ENCODE measurements around the gene JUP.

JUP gene

GRCh38 chr17:41803049-41804020 lies 16.8 kb upstream of the JUP start:
- no peaks in the 10 kb centered on the region for H3K9me3 ChIP-seq (ENCODE audit: control insufficient read depth, low read depth, low read length)
- H3K27ac ChIP-seq (ENCODE audit: low read length) = no peak overlapping the region
- H3K9ac ChIP-seq (ENCODE audit: low read length) = no peak overlapping the region
- no peaks in the 10 kb centered on the region for H3K27me3 ChIP-seq (ENCODE audit: control insufficient read depth, insufficient read depth, low read length)
- H3K4me1 ChIP-seq (ENCODE audit: control insufficient read depth, low read depth, low read length) = peaks cover 12% of the 10 kb centered on the region
- no peaks in the 10 kb centered on the region for H3K36me3 ChIP-seq (ENCODE audit: control insufficient read depth, low read depth, low read length)
- H3K4me3 ChIP-seq (ENCODE audit: low read length) = no peak overlapping the region

GRCh38 chr17:41801374-41802271 lies 15.1 kb upstream of the JUP start:
- Histone ChIP-seq H3K27ac (ENCODE audit: low read length) (no peak overlapping the region), H3K4me3 (ENCODE audit: low read length) (peak overlapping the region; percentile 18)

GRCh38 chr17:41800601-41801373 lies 14.3 kb upstream of the JUP start:
- H3K4me3 ChIP-seq (ENCODE audit: low read length) = peak overlapping the region; percentile 18
- H3K27ac ChIP-seq (ENCODE audit: low read length) = no peak overlapping the region

More at GRCh38 chr17:41801374-41802271, 15.1 kb upstream of the JUP start:
- Histone ChIP-seq H3K27me3 (ENCODE audit: control insufficient read depth, insufficient read depth, low read length) (no peaks in the 10 kb centered on the region), H3K9me3 (ENCODE audit: control insufficient read depth, low read depth, low read length) (no peaks in the 10 kb centered on the region), H3K9ac (ENCODE audit: low read length) (no peak overlapping the region), H3K4me1 (ENCODE audit: control insufficient read depth, low read depth, low read length) (peaks cover 12% of the 10 kb centered on the region), H3K36me3 (ENCODE audit: control insufficient read depth, low read depth, low read length) (no peaks in the 10 kb centered on the region)

GRCh38 chr17:41799366-41799765 lies 12.9 kb upstream of the JUP start:
- Histone ChIP-seq H3K9me3 (ENCODE audit: control insufficient read depth, low read depth, low read length) (no peaks in the 10 kb centered on the region), H3K4me1 (ENCODE audit: control insufficient read depth, low read depth, low read length) (peaks cover 14% of the 10 kb centered on the region), H3K27me3 (ENCODE audit: control insufficient read depth, insufficient read depth, low read length) (peaks cover 3% of the 10 kb centered on the region), H3K4me3 (ENCODE audit: low read length) (no peak overlapping the region), H3K27ac (ENCODE audit: low read length) (no peak overlapping the region), H3K9ac (ENCODE audit: low read length) (no peak overlapping the region), H3K36me3 (ENCODE audit: control insufficient read depth, low read depth, low read length) (no peaks in the 10 kb centered on the region)

More at GRCh38 chr17:41800601-41801373, 14.3 kb upstream of the JUP start:
- Histone ChIP-seq H3K9ac (ENCODE audit: low read length) (no peak overlapping the region), H3K9me3 (ENCODE audit: control insufficient read depth, low read depth, low read length) (no peaks in the 10 kb centered on the region), H3K36me3 (ENCODE audit: control insufficient read depth, low read depth, low read length) (no peaks in the 10 kb centered on the region), H3K4me1 (ENCODE audit: control insufficient read depth, low read depth, low read length) (peaks cover 12% of the 10 kb centered on the region), H3K27me3 (ENCODE audit: control insufficient read depth, insufficient read depth, low read length) (no peaks in the 10 kb centered on the region)

- H3K4me1 ChIP-seq (ENCODE audit: control insufficient read depth, low read depth, low read length) = peaks cover 33% of the 10 kb centered on the region
These were observed 10.9 kb upstream of the JUP start for GRCh38 chr17:41797377-41797776.

GRCh38 chr17:41796121-41796895 lies 9.8 kb upstream of the JUP start:
- no peak overlapping the region for H3K9ac ChIP-seq (ENCODE audit: low read length)
- H3K4me3 ChIP-seq (ENCODE audit: low read length) = no peak overlapping the region
- H3K36me3 ChIP-seq (ENCODE audit: control insufficient read depth, low read depth, low read length) = no peaks in the 10 kb centered on the region
- no peaks in the 10 kb centered on the region for H3K9me3 ChIP-seq (ENCODE audit: control insufficient read depth, low read depth, low read length)
- H3K27me3 ChIP-seq (ENCODE audit: control insufficient read depth, insufficient read depth, low read length) = peaks cover 13% of the 10 kb centered on the region
- H3K4me1 ChIP-seq (ENCODE audit: control insufficient read depth, low read depth, low read length) = peaks cover 32% of the 10 kb centered on the region
- H3K27ac ChIP-seq (ENCODE audit: low read length) = no peak overlapping the region

More at GRCh38 chr17:41797377-41797776, 10.9 kb upstream of the JUP start:
- Histone ChIP-seq H3K36me3 (ENCODE audit: control insufficient read depth, low read depth, low read length) (no peaks in the 10 kb centered on the region), H3K9me3 (ENCODE audit: control insufficient read depth, low read depth, low read length) (no peaks in the 10 kb centered on the region), H3K4me3 (ENCODE audit: low read length) (no peak overlapping the region), H3K9ac (ENCODE audit: low read length) (no peak overlapping the region), H3K27me3 (ENCODE audit: control insufficient read depth, insufficient read depth, low read length) (peaks cover 13% of the 10 kb centered on the region), H3K27ac (ENCODE audit: low read length) (no peak overlapping the region)

- H3K27ac ChIP-seq (ENCODE audit: low read length) = no peak overlapping the region
- peaks cover 21% of the 10 kb centered on the region for H3K4me1 ChIP-seq (ENCODE audit: control insufficient read depth, low read depth, low read length)
- H3K4me3 ChIP-seq (ENCODE audit: low read length) = no peak overlapping the region
- H3K9me3 ChIP-seq (ENCODE audit: control insufficient read depth, low read depth, low read length) = no peaks in the 10 kb centered on the region
- no peaks in the 10 kb centered on the region for H3K36me3 ChIP-seq (ENCODE audit: control insufficient read depth, low read depth, low read length)
- H3K9ac ChIP-seq (ENCODE audit: low read length) = no peak overlapping the region
- H3K27me3 ChIP-seq (ENCODE audit: control insufficient read depth, insufficient read depth, low read length) = peaks cover 13% of the 10 kb centered on the region
These were observed 8.0 kb upstream of the JUP start for GRCh38 chr17:41794540-41794975.

- peak overlapping the region; percentile 5 for H3K4me3 ChIP-seq (ENCODE audit: low read length)
- H3K4me1 ChIP-seq (ENCODE audit: control insufficient read depth, low read depth, low read length) = peaks cover 21% of the 10 kb centered on the region
- H3K27ac ChIP-seq (ENCODE audit: low read length) = no peak overlapping the region
These were observed 7.5 kb upstream of the JUP start for GRCh38 chr17:41793784-41794539.

GRCh38 chr17:41792845-41793783 lies 6.6 kb upstream of the JUP start:
- H3K27ac ChIP-seq (ENCODE audit: low read length) = no peak overlapping the region
- H3K9ac ChIP-seq (ENCODE audit: low read length) = no peak overlapping the region
- H3K27me3 ChIP-seq (ENCODE audit: control insufficient read depth, insufficient read depth, low read length) = peaks cover 13% of the 10 kb centered on the region

More at GRCh38 chr17:41793784-41794539, 7.5 kb upstream of the JUP start:
- Histone ChIP-seq H3K36me3 (ENCODE audit: control insufficient read depth, low read depth, low read length) (no peaks in the 10 kb centered on the region), H3K27me3 (ENCODE audit: control insufficient read depth, insufficient read depth, low read length) (peaks cover 13% of the 10 kb centered on the region), H3K9ac (ENCODE audit: low read length) (no peak overlapping the region), H3K9me3 (ENCODE audit: control insufficient read depth, low read depth, low read length) (no peaks in the 10 kb centered on the region)

More at GRCh38 chr17:41792845-41793783, 6.6 kb upstream of the JUP start:
- Histone ChIP-seq H3K9me3 (ENCODE audit: control insufficient read depth, low read depth, low read length) (no peaks in the 10 kb centered on the region), H3K36me3 (ENCODE audit: control insufficient read depth, low read depth, low read length) (no peaks in the 10 kb centered on the region), H3K4me1 (ENCODE audit: control insufficient read depth, low read depth, low read length) (peaks cover 21% of the 10 kb centered on the region), H3K4me3 (ENCODE audit: low read length) (peak overlapping the region; percentile 5)

All from iPS-18a (cell line).